Astrocyte (in vitro differentiated cells and primary cell): ENCODE data around the gene TAGLN. TPM values are rescaled to one million over a fixed set of nuclear protein-coding genes. Genes with fewer than 3 reads are reported as not detected.
A peak's percentile ranks its signal among the peaks of the same experiment; 100 is the strongest.

Experiments used
- DNase-seq: peaks from one replicate; pipeline ENCODE4 v3.0.0-alpha.2; 2010; ENCODE audit warnings: low read depth
- FAIRE-seq: peaks from 2 replicates; lab custom pipeline; 2011; peaks lifted over from hg19 to GRCh38; lab: Jason Lieb, UNC
- H2AFZ ChIP-seq: 2 replicates; pipeline ENCODE4 v1.6.0; 2012; ENCODE audit warnings: low read depth, low read length, inconsistent platforms
- H3K27ac ChIP-seq: 2 replicates; pipeline ENCODE4 v1.5.1; 2011; ENCODE audit warnings: low read depth, low read length, inconsistent platforms
- H3K27me3 ChIP-seq: 2 replicates; pipeline ENCODE4 v1.6.0; 2011; ENCODE audit warnings: low read length, inconsistent platforms; ENCODE audit not compliant: insufficient read depth
- H3K36me3 ChIP-seq: 2 replicates; pipeline ENCODE4 v1.5.1; 2011; ENCODE audit warnings: low read length, inconsistent platforms; ENCODE audit not compliant: insufficient read depth
- H3K4me1 ChIP-seq: 2 replicates; pipeline ENCODE4 v1.5.1; 2011; ENCODE audit warnings: low read length, inconsistent platforms; ENCODE audit not compliant: insufficient read depth
- H3K4me2 ChIP-seq: 2 replicates; pipeline ENCODE4 v1.6.0; 2012; ENCODE audit warnings: low read length, inconsistent platforms
- H3K4me3 ChIP-seq: 2 replicates; pipeline ENCODE4 v1.5.1; 2011; ENCODE audit warnings: low read depth, mild to moderate bottlenecking, low read length, inconsistent platforms; ENCODE audit not compliant: insufficient read depth
- H3K79me2 ChIP-seq: 2 replicates; pipeline ENCODE4 v1.6.0; 2012; ENCODE audit warnings: mild to moderate bottlenecking, low read length, inconsistent platforms; ENCODE audit not compliant: insufficient read depth
- H3K9ac ChIP-seq: 2 replicates; pipeline ENCODE4 v1.6.0; 2012; ENCODE audit warnings: mild to moderate bottlenecking, low read length, inconsistent platforms
- H3K9me3 ChIP-seq: 2 replicates; pipeline ENCODE4 v1.5.1; 2012; ENCODE audit warnings: low read depth, mild to moderate bottlenecking, low read length, inconsistent platforms; ENCODE audit not compliant: insufficient read depth
- H4K20me1 ChIP-seq: 2 replicates; pipeline ENCODE4 v1.6.0; 2012; ENCODE audit warnings: low read length, inconsistent platforms; ENCODE audit not compliant: insufficient read depth
- H3K27ac Mint-ChIP-seq: one replicate; pipeline ENCODE4 v1.8.0; 2021; ENCODE audit warnings: mild to moderate bottlenecking, mixed read lengths; ENCODE audit not compliant: unreplicated experiment
- H3K27me3 Mint-ChIP-seq: one replicate; pipeline ENCODE4 v1.8.0; 2021; ENCODE audit warnings: low read depth, mixed read lengths; ENCODE audit not compliant: unreplicated experiment
- H3K36me3 Mint-ChIP-seq: one replicate; pipeline ENCODE4 v1.8.0; 2021; ENCODE audit warnings: low read depth, mixed read lengths; ENCODE audit not compliant: unreplicated experiment
- H3K4me1 Mint-ChIP-seq: one replicate; pipeline ENCODE4 v1.8.0; 2021; ENCODE audit warnings: low read depth, mixed read lengths; ENCODE audit not compliant: unreplicated experiment
- H3K4me3 Mint-ChIP-seq: one replicate; pipeline ENCODE4 v1.8.0; 2021; ENCODE audit warnings: mild to moderate bottlenecking, moderate library complexity, mixed read lengths; ENCODE audit not compliant: unreplicated experiment
- H3K9me3 Mint-ChIP-seq: one replicate; pipeline ENCODE4 v1.8.0; 2021; ENCODE audit warnings: mild to moderate bottlenecking, mixed read lengths; ENCODE audit not compliant: unreplicated experiment
- EZH2 ChIP-seq: IDR thresholded peaks from 2 replicates; pipeline ENCODE4 v1.6.1; 2012; ENCODE audit warnings: mild to moderate bottlenecking, low read length, inconsistent platforms; ENCODE audit not compliant: insufficient read depth
- total RNA-seq: library from RNA; stranded (reverse); gene quantifications from 2 replicates; pipeline ENCODE4 v1.2.1, GENCODE V29; 2021
- TF ChIP-seq, protein P1 (sequence below): IDR thresholded peaks from 2 replicates; pipeline ENCODE4 v1.5.1; 2011; ENCODE audit warnings: low read depth, mild to moderate bottlenecking, inconsistent platforms, low read length, moderate library complexity; ENCODE audit not compliant: insufficient read depth

The TAGLN gene
- total RNA-seq, 1 donor from 2014 or later: 4,004 TPM

DNA sequence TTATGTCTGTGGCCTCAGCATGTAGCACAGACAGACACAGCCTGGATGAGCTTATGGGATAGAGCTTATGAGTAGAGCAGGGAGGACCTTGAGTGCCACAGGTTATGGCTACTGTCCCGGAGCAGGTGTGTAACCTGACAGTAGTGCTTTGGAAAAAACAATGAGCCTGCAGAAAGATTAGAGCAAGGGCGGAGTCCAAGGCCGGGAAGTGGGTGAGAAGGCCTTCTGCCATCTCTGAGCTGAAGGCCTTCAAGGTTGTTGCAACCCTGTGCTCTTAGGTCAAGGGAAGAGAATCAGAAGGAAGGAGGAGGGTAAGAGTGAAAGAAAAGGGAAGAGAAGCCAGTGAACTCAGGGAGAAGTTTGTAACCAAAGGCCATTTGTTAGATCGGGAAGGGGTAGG lies 3.9 kb upstream of the TAGLN start:
- H3K27me3 ChIP-seq: no peaks in the 10 kb centered on the region
- H2AFZ ChIP-seq: no peak overlapping the region
- no peak for FAIRE-seq
- H4K20me1 ChIP-seq: peaks cover 10% of the 10 kb centered on the region
- Mint-ChIP-seq H3K36me3 (peaks cover 36% of the 10 kb centered on the region), H3K4me3 (no peak overlapping the region), H3K27ac (peak overlapping the region; percentile 48), H3K9me3 (no peaks in the 10 kb centered on the region), H3K4me1 (peaks cover 20% of the 10 kb centered on the region), H3K27me3 (no peaks in the 10 kb centered on the region)
- H3K4me3 ChIP-seq: no peak overlapping the region
- DNase-seq: no peak
- no peak overlapping the region for H3K27ac ChIP-seq
- peaks cover 15% of the 10 kb centered on the region for H3K4me1 ChIP-seq
- peaks cover 28% of the 10 kb centered on the region for H3K79me2 ChIP-seq
- H3K4me2 ChIP-seq: no peak overlapping the region
- H3K9ac ChIP-seq: no peak overlapping the region
- H3K9me3 ChIP-seq: no peaks in the 10 kb centered on the region
- TF ChIP-seq, protein P1, sequence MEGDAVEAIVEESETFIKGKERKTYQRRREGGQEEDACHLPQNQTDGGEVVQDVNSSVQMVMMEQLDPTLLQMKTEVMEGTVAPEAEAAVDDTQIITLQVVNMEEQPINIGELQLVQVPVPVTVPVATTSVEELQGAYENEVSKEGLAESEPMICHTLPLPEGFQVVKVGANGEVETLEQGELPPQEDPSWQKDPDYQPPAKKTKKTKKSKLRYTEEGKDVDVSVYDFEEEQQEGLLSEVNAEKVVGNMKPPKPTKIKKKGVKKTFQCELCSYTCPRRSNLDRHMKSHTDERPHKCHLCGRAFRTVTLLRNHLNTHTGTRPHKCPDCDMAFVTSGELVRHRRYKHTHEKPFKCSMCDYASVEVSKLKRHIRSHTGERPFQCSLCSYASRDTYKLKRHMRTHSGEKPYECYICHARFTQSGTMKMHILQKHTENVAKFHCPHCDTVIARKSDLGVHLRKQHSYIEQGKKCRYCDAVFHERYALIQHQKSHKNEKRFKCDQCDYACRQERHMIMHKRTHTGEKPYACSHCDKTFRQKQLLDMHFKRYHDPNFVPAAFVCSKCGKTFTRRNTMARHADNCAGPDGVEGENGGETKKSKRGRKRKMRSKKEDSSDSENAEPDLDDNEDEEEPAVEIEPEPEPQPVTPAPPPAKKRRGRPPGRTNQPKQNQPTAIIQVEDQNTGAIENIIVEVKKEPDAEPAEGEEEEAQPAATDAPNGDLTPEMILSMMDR: no peak
- no peak for TF ChIP-seq EZH2
- H3K36me3 ChIP-seq: peaks cover 7% of the 10 kb centered on the region

- Mint-ChIP-seq H3K27ac (no peak overlapping the region), H3K9me3 (no peaks in the 10 kb centered on the region), H3K36me3 (peaks cover 36% of the 10 kb centered on the region), H3K27me3 (no peaks in the 10 kb centered on the region), H3K4me1 (peaks cover 22% of the 10 kb centered on the region), H3K4me3 (peak overlapping the region; percentile 3)
- no peak overlapping the region for H3K9ac ChIP-seq
- FAIRE-seq (no peak), DNase-seq (no peak)
- H3K4me1 ChIP-seq: peaks cover 15% of the 10 kb centered on the region
- H4K20me1 ChIP-seq: peaks cover 15% of the 10 kb centered on the region
- H3K4me3 ChIP-seq: no peak overlapping the region
- peaks cover 33% of the 10 kb centered on the region for H3K79me2 ChIP-seq
- TF ChIP-seq EZH2: no peak
- TF ChIP-seq, protein P1: no peak
- no peak overlapping the region for H3K27ac ChIP-seq
- H3K4me2 ChIP-seq: no peak overlapping the region
- H3K27me3 ChIP-seq: no peaks in the 10 kb centered on the region
- no peaks in the 10 kb centered on the region for H3K9me3 ChIP-seq
- no peak overlapping the region for H2AFZ ChIP-seq
- H3K36me3 ChIP-seq: peaks cover 5% of the 10 kb centered on the region
These were observed 3.4 kb upstream of the TAGLN start for GRCh38 chr11:117195761-117196160.

DNA sequence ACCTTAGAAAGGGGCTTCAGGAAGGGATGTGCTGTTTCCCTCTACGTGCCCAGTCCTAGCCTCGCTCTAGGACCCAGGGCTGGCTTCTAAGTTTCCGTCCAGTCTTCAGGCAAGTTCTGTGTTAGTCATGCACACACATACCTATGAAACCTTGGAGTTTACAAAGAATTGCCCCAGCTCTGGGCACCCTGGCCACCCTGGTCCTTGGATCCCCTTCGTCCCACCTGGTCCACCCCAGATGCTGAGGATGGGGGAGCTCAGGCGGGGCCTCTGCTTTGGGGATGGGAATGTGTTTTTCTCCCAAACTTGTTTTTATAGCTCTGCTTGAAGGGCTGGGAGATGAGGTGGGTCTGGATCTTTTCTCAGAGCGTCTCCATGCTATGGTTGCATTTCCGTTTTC lies 2.2 kb upstream of the TAGLN start:
- Histone ChIP-seq H3K9me3 (no peaks in the 10 kb centered on the region), H3K9ac (no peak overlapping the region), H2AFZ (no peak overlapping the region), H3K4me3 (no peak overlapping the region), H3K79me2 (peaks cover 45% of the 10 kb centered on the region), H3K4me2 (peak overlapping the region; percentile 98), H3K36me3 (peaks cover 5% of the 10 kb centered on the region), H3K4me1 (peaks cover 21% of the 10 kb centered on the region), H4K20me1 (peaks cover 27% of the 10 kb centered on the region), H3K27me3 (no peaks in the 10 kb centered on the region), H3K27ac (no peak overlapping the region)
- no peaks in the 10 kb centered on the region for H3K9me3 Mint-ChIP-seq
- peak overlapping the region; percentile 60 for H3K4me3 Mint-ChIP-seq
- no peak for FAIRE-seq
- no peak for DNase-seq
- peaks cover 28% of the 10 kb centered on the region for H3K4me1 Mint-ChIP-seq
- no peaks in the 10 kb centered on the region for H3K27me3 Mint-ChIP-seq
- peaks cover 32% of the 10 kb centered on the region for H3K36me3 Mint-ChIP-seq
- TF ChIP-seq, protein P1: no peak
- no peak for TF ChIP-seq EZH2
- H3K27ac Mint-ChIP-seq: peak overlapping the region; percentile 99
